HG02642 (cell line): ENCODE results near the gene CCDC78.

Source experiments
- ATAC-seq: cut with Tn5 transposase; IDR thresholded peaks from one replicate; pipeline ENCODE4 v1.9.1; 2021; ENCODE audit warnings: mild to moderate bottlenecking; ENCODE audit not compliant: unreplicated experiment, poor library complexity

The CCDC78 gene

DNA sequence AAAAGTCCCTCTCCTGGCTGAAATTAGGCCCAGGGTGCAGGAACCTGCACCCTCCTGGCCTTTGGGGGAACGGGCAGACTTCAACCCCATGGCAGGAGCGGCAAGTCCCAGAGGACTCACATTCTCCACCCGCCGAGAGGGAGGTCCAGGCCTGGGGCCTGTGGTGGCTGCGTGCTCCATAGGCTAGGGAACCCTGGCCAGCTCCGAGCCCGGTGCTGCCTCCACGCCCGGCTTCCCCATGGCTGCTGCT is 130 bp downstream of the CCDC78 start:
- no peak for ATAC-seq

DNA sequence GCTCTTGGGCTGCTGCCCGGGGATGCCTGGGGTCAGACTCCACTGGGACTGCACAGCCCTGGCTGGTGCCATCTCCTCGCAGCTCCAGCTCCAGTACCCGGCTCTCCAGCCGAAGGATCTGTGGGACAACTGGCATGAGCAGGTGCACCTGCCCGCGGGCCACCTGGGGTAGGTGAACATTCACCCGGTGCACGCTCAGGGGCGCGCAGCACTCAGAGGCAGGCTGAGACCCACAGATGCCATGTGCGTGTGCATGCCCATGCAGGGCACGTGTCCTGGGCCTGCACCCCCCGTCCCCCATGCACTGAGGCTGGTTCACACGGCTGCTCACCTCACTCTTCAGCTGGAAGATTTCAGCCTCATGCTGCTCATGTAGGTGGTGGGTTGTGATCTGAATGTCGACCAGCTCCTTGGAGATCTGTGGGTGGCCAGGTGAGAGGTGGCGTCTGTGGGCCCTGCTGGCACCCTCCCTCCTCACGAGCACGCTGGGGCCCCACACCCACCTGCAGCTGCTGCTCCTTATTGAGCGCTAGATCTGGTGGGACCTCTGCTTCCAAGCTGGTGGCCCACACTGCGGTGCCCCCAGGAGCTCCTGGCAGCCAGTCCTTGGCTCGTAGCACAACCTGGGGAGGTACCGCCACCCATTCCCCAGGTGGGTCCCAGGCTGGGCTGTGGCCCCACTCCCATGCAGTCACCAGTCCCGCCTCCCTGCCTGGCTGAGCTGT is 618 bp downstream of the CCDC78 start:
- ATAC-seq, result no peak

DNA sequence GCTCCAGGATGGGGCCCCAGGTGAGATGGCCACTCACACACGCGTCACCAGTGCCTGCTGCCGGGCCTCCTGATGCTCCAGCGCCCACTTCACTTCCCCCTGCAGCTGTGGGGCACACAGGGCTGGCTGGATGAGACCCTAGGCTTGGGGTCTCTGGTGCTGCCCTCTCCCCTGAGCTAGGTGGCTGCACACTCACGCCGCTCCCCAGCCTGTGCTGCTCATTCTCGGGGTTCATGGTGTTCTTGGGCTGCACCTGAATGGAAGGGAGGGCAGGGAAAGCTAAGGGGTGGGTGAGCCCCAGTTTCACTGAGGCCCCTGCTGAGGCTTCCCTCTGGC is 1.2 kb downstream of the CCDC78 start:
- no peak for ATAC-seq

- no peak for ATAC-seq
These were observed 1.8 kb downstream of the CCDC78 start for GRCh38 chr16:724188-725040.

DNA sequence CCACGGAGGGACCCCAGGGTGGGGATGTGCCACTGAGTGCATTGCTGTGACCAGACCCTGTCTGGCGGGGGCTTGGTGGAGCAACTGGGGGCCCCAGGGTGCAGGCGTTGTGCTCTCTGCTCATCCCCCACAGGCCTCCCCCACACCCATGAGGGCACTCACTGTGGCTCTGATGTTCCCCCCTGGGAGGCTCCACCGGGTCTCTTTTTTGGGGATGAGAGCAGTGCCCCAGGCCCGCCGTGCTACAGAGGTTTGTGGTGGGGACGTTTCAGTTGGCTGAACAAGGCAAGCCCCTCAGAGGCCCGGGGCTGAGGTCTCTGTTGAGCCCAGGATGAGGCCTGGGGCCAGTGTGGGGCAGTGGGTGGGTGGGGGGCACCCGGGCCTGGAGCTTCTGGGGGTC is 2.5 kb downstream of the CCDC78 start:
- ATAC-seq, result no peak

- ATAC-seq, result no peak
These were observed 3.2 kb downstream of the CCDC78 start for GRCh38 chr16:722835-723633.

DNA sequence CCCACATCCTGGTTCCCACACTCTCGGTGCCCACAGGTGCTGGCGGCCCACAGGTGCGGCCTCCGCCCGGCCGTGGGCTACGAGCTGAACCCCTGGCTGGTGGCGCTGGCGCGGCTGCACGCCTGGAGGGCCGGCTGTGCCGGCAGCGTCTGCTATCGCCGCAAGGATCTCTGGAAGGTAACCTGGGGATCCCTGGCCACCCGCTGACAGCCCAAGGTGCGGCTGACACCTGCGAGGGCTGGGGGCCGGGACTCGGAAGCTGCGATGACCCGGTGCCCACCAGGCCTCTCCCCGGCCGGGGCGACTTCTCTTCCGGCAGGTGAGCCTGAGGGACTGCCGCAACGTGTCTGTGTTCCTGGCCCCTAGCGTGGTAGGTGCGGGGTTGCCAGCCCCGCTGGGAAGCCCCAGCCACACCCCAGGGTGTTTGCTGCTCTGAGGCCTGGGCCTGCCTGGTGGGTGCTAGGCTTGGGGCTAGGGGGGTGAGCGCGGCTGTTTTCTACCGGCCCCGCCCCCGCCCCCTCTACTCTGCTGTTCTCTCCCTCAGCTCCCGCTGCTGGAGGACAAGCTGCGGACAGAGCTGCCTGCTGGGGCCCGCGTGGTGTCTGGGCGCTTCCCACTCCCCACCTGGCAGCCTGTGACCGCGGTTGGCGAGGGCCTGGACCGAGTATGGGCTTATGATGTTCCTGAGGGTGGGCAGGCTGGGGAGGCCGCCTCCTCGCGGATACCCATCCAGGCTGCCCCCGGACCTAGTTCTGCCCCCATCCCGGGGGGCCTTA is 4.3 kb downstream of the CCDC78 start:
- no peak for ATAC-seq

DNA sequence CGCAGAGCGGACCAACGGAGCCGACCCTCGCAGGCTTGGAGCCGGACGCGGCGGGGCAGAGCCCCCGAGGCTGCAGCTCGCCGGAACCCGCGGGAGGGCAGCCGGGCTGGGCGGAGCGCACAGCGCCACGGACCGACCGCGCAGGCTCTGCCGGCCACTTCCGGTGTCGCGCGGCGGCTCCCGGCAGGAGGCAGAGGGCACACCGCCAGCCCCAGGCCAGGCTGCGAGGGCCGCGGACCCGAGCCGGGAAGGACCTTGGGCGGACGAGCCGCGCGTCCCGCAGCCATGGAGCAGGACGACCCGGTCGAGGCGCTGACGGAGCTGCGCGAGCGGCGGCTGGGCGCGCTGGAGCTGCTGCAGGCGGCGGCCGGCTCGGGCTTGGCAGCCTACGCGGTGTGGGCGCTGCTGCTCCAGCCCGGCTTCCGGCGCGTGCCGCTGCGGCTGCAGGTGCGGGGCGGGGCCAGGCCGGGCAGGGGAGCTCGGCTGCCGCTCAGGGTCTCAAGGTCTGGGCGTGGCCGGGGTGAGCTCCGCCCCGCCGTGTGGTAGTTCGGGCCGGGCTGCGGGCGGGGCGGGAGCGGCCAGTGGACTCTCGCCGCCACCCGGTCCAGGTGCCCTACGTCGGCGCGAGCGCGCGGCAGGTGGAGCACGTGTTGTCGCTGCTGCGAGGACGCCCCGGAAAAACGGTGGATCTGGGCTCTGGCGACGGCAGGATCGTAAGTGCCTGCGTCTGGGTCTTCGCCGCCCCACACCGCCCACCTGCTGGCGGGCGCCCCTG is 5.1 kb downstream of the CCDC78 start, which contains the start of gene ANTKMT:
Gene ANTKMT, plus strand, starts transcription at position 157 of the 775 bp plus-strand sequence. Its CDS starts 129 bp downstream, at position 286.
- ATAC-seq, result peak; percentile 73

GRCh38 chr16:720447-720989 is 5.7 kb downstream of the CCDC78 start:
- ATAC-seq, result peak; percentile 22

GRCh38 chr16:719815-720446 is 6.3 kb downstream of the CCDC78 start:
- ATAC-seq, result no peak

GRCh38 chr16:718922-719321 is 7.3 kb downstream of the CCDC78 start:
- ATAC-seq, result no peak

DNA sequence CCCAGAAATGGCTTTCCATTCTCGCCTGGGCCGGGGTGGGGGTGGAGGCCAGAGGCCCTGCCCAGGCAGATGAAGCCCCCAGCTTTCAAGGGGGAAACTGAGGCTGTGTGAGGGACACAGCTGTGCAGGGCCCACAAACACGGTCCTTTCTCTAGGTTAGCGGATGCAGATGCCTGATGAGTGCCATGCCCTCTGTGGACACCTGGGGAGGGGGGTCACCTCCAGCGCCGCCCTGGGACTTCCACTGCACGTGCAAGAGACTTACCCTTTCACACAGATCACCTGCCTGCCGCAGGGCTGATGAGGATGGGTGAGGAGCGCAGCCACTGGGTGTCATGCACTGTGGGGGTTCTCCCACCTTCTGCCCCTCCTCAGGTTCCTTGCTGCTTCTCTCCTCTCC is 7.9 kb downstream of the CCDC78 start:
- no peak for ATAC-seq

- no peak for ATAC-seq
These were observed 8.6 kb downstream of the CCDC78 start for GRCh38 chr16:717450-718245.

- no peak for ATAC-seq
These were observed 9.4 kb downstream of the CCDC78 start for GRCh38 chr16:716768-717325.

DNA sequence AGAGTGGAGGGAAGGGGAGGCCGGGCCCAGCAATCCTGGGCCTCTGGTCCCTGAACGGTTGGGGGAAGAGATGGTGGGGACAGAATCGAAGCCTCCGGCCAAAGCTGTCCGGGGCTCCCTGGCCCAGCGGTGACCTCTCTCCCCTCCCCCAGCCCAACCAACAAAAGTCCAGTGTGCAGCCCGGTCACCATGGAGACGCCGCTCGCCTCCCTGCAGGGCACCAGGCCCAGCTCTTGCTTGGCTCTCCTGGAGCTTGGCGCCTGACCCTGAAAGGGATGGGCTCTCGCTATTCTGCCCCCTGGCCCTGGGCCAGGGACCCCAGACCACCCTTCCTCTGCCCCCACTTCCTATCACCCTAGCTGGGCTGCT is 10.1 kb downstream of the CCDC78 start:
- ATAC-seq, result no peak

DNA sequence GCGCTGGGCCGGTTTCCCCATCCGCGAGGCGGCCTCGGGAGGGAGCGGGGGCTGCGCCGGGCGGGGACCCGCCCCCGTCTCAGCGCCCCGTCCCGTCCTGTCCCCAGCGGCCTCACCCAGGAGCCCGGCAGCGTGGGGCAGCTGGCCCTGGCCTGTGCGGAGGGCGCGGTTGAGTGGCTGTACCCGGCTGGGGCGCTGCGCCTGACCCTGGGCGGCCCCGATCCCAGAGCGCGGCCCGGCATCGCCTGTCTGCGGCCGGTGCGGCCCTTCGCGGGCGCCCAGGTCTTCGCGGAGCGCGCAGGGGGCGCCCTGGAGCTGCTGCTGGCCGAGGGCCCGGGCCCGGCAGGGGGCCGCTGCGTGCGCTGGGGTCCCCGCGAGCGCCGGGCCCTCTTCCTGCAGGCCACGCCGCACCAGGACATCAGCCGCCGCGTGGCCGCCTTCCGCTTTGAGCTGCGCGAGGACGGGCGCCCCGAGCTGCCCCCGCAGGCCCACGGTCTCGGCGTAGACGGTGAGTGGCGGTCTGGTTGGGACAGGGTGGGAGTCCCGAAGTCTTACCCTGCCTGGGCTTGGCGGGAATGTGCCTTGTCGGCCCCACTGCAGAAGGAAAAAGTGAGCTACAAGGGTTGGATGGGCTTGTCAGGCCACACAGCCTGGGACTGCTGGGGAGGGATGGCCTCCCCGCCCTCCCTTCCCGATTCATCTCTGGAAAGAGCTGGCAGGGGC is 10.6 kb downstream of the CCDC78 start:
- ATAC-seq, result peak; percentile 11
